Measurements from ENCODE around the gene HS3ST3B1. TPM values are rescaled to one million over a fixed set of nuclear protein-coding genes. Genes with fewer than 3 reads are reported as not detected.

Gene HS3ST3B1
- total RNA-seq, 3 donors from 2014 or later = 0.96 to 3.6 (median 2.8) TPM

- Histone ChIP-seq H3K36me3 (no peaks in the 10 kb centered on the region), H3K4me1 (no peaks in the 10 kb centered on the region), H3K27ac (no peak overlapping the region), H3K9me3 (no peaks in the 10 kb centered on the region), H3K4me3 (no peak overlapping the region), H3K27me3 (peaks cover 0 to 2% of the 10 kb centered on the region in 2 donors)
- intact Hi-C loops (cut with DNase I; ENCODE audit: low total_unique reads) = no loop called here
- TF ChIP-seq POLR2AphosphoS5 (IDR thresholded peaks at IDR 0.05) = no peak
- TF ChIP-seq POLR2A (IDR thresholded peaks at IDR 0.05) = no peak
- TF ChIP-seq CTCF (IDR thresholded peaks at IDR 0.05) = no peak
- no peak for DNase-seq (ENCODE audit: low spot score in 2 of 2)
These were observed 11.6 kb downstream of the HS3ST3B1 start for GRCh38 chr17:14312522-14312921.

- Histone ChIP-seq H3K4me3 (no peak overlapping the region), H3K9me3 (no peaks in the 10 kb centered on the region), H3K27ac (no peak overlapping the region), H3K36me3 (no peaks in the 10 kb centered on the region), H3K4me1 (no peaks in the 10 kb centered on the region), H3K27me3 (no peaks in the 10 kb centered on the region)
- DNase-seq (ENCODE audit: low spot score in 2 of 2) = no peak
- intact Hi-C loops (cut with DNase I; ENCODE audit: low total_unique reads) = no loop called here
- TF ChIP-seq POLR2AphosphoS5 (IDR thresholded peaks at IDR 0.05) (no peak), POLR2A (IDR thresholded peaks at IDR 0.05) (no peak), CTCF (IDR thresholded peaks at IDR 0.05) (no peak)
These were observed 15.4 kb downstream of the HS3ST3B1 start for GRCh38 chr17:14316126-14316832.

- H3K4me1 ChIP-seq = no peaks in the 10 kb centered on the region
- no peaks in the 10 kb centered on the region for H3K9me3 ChIP-seq
- H3K27ac ChIP-seq = no peak overlapping the region
- no peaks in the 10 kb centered on the region for H3K27me3 ChIP-seq
- no peak for TF ChIP-seq POLR2A (IDR thresholded peaks at IDR 0.05)
- TF ChIP-seq POLR2AphosphoS5 (IDR thresholded peaks at IDR 0.05) = no peak
- no peak for TF ChIP-seq CTCF (IDR thresholded peaks at IDR 0.05)
- intact Hi-C loops (cut with DNase I; ENCODE audit: low total_unique reads) = no loop called here
- no peak overlapping the region for H3K4me3 ChIP-seq
- no peak for DNase-seq (ENCODE audit: low spot score in 2 of 2)
- H3K36me3 ChIP-seq = no peaks in the 10 kb centered on the region
These were observed 16.5 kb downstream of the HS3ST3B1 start for GRCh38 chr17:14317383-14317782.

GRCh38 chr17:14318109-14318917 is 17.4 kb downstream of the HS3ST3B1 start:
- H3K9me3 ChIP-seq = no peaks in the 10 kb centered on the region
- intact Hi-C loops (cut with DNase I; ENCODE audit: low total_unique reads) = no loop called here
- TF ChIP-seq POLR2AphosphoS5 (IDR thresholded peaks at IDR 0.05) (no peak), POLR2A (IDR thresholded peaks at IDR 0.05) (no peak), CTCF (IDR thresholded peaks at IDR 0.05) (no peak)

GRCh38 chr17:14318918-14319205 is 18.0 kb downstream of the HS3ST3B1 start:
- no peaks in the 10 kb centered on the region for H3K27me3 ChIP-seq
- TF ChIP-seq POLR2AphosphoS5 (IDR thresholded peaks at IDR 0.05) (no peak), POLR2A (IDR thresholded peaks at IDR 0.05) (no peak), CTCF (IDR thresholded peaks at IDR 0.05) (no peak)
- intact Hi-C loops (cut with DNase I; ENCODE audit: low total_unique reads) = no loop called here

More at GRCh38 chr17:14318109-14318917, 17.4 kb downstream of the HS3ST3B1 start:
- no peak overlapping the region for H3K4me3 ChIP-seq
- no peaks in the 10 kb centered on the region for H3K27me3 ChIP-seq
- DNase-seq (ENCODE audit: low spot score in 2 of 2) = no peak
- H3K4me1 ChIP-seq = no peaks in the 10 kb centered on the region
- H3K36me3 ChIP-seq = no peaks in the 10 kb centered on the region
- no peak overlapping the region for H3K27ac ChIP-seq

More at GRCh38 chr17:14318918-14319205, 18.0 kb downstream of the HS3ST3B1 start:
- Histone ChIP-seq H3K9me3 (no peaks in the 10 kb centered on the region), H3K4me3 (no peak overlapping the region), H3K36me3 (no peaks in the 10 kb centered on the region), H3K4me1 (no peaks in the 10 kb centered on the region), H3K27ac (no peak overlapping the region)
- DNase-seq (ENCODE audit: low spot score in 2 of 2) = no peak

Data from breast epithelium (tissue), 4 donors.